HCEC 1CT (cell line): ENCODE results near the gene MS4A4E.
A peak's percentile ranks its signal among the peaks of the same experiment; 100 is the strongest.
"Not testable (repeated sequence)": the region's sequence is repeated elsewhere in the genome, so short reads cannot be mapped to it uniquely, and the experiment has no call there.

Experiments used
- DNase-seq: peaks from one replicate; pipeline ENCODE4 v3.0.0-alpha.2; 2017

Gene MS4A4E

GRCh38 chr11:60214386-60214785, 28.6 kb downstream of the MS4A4E start:
- no peak for DNase-seq

- no peak for DNase-seq
Observed at GRCh38 chr11:60211206-60211605, 31.7 kb downstream of the MS4A4E start.

GRCh38 chr11:60209977-60210376, 33.0 kb downstream of the MS4A4E start:
- no peak for DNase-seq

GRCh38 chr11:60208951-60209350, 34.0 kb downstream of the MS4A4E start:
- DNase-seq, result no peak

GRCh38 chr11:60208146-60208895, 34.6 kb downstream of the MS4A4E start:
- no peak for DNase-seq

GRCh38 chr11:60206616-60207015, 36.3 kb downstream of the MS4A4E start:
- DNase-seq, result no peak

- no peak for DNase-seq
Observed at GRCh38 chr11:60204922-60205321, 38.0 kb downstream of the MS4A4E start.

GRCh38 chr11:60201334-60201733, 41.6 kb downstream of the MS4A4E start:
- DNase-seq, result not testable (repeated sequence)

GRCh38 chr11:60197442-60197841, 45.5 kb downstream of the MS4A4E start:
- DNase-seq, result no peak

GRCh38 chr11:60195923-60196368, 47.0 kb downstream of the MS4A4E start:
- no peak for DNase-seq

- no peak for DNase-seq
Observed at GRCh38 chr11:60194511-60194910, 48.4 kb downstream of the MS4A4E start.

GRCh38 chr11:60193687-60194433, 49.1 kb downstream of the MS4A4E start:
- DNase-seq, result peak; percentile 9

- DNase-seq, result not testable (repeated sequence)
Observed at GRCh38 chr11:60192564-60192963, 50.4 kb downstream of the MS4A4E start.

- not testable (repeated sequence) for DNase-seq
Observed at GRCh38 chr11:60188481-60188880, 54.5 kb downstream of the MS4A4E start.

GRCh38 chr11:60186128-60186527, 56.8 kb downstream of the MS4A4E start:
- DNase-seq, result not testable (repeated sequence)

GRCh38 chr11:60185512-60185827, 57.5 kb downstream of the MS4A4E start:
- not testable (repeated sequence) for DNase-seq

- DNase-seq, result no peak
Observed at GRCh38 chr11:60184824-60185511, 58.0 kb downstream of the MS4A4E start.

- no peak for DNase-seq
Observed at GRCh38 chr11:60183591-60184205, 59.2 kb downstream of the MS4A4E start.

- DNase-seq, result no peak
Observed at GRCh38 chr11:60182541-60183330, 60.2 kb downstream of the MS4A4E start, which contains the start of gene MS4A6A. Gene MS4A6A, minus strand, starts transcription at chr11:60183083. Its CDS starts 1,356 bp downstream, at chr11:60181727.

GRCh38 chr11:60175860-60176275, 67.1 kb downstream of the MS4A4E start:
- DNase-seq, result no peak

GRCh38 chr11:60172011-60172410, 70.9 kb downstream of the MS4A4E start:
- no peak for DNase-seq

GRCh38 chr11:60170566-60170965, 72.4 kb downstream of the MS4A4E start:
- no peak for DNase-seq
